Fibroblast of lung (primary cell): ENCODE measurements around the gene CCNK. TPM values are rescaled to one million over a fixed set of nuclear protein-coding genes. Genes with fewer than 3 reads are reported as not detected.
A peak's percentile ranks its signal among the peaks of the same experiment; 100 is the strongest.

ENCODE experiments used
- DNase-seq, 2 donors: peaks; one replicate each; pipeline versions ENCODE4 v3.0.0 to v3.0.0-alpha.2; 2010; ENCODE audit warnings: low read depth in 2 of 2
- H2AFZ ChIP-seq: 2 replicates; pipeline ENCODE4 v1.5.1; 2012; ENCODE audit warnings: low read length, control low read depth, inconsistent platforms
- H3K27ac ChIP-seq: 2 replicates; pipeline ENCODE4 v1.5.1; 2011; ENCODE audit warnings: low read length, control low read depth; ENCODE audit not compliant: insufficient read depth
- H3K27me3 ChIP-seq: 2 replicates; pipeline ENCODE4 v1.5.1; 2011; ENCODE audit warnings: mild to moderate bottlenecking, low read length; ENCODE audit not compliant: control insufficient read depth, insufficient read depth
- H3K36me3 ChIP-seq: 2 replicates; pipeline ENCODE4 v1.5.1; 2011; ENCODE audit warnings: low read length; ENCODE audit not compliant: control insufficient read depth, insufficient read depth
- H3K4me1 ChIP-seq: 2 replicates; pipeline ENCODE4 v1.5.1; 2011; ENCODE audit warnings: low read length; ENCODE audit not compliant: control insufficient read depth, insufficient read depth; ENCODE audit errors: extremely low read depth
- H3K4me2 ChIP-seq: 2 replicates; pipeline ENCODE4 v1.5.1; 2011; ENCODE audit warnings: low read length, control low read depth; ENCODE audit not compliant: insufficient read depth; ENCODE audit errors: extremely low read depth
- H3K4me3 ChIP-seq, 4 experiments: fragments of 200-600 bp in 1 of 4; sonication (generic) in 1 of 4; replicated peaks in 1 of 4; 2 replicates each; pipeline ENCODE4 v1.5.1; 2011 to 2016; ENCODE audit warnings: low read length in 4 of 4, low read depth in 3 of 4, mild to moderate bottlenecking in 3 of 4, control low read depth in 2 of 4, inconsistent platforms in 1 of 4, mixed read lengths in 1 of 4; ENCODE audit not compliant: insufficient read depth in 1 of 4; ENCODE audit errors: control extremely low read depth in 1 of 4
- H3K79me2 ChIP-seq: 2 replicates; pipeline ENCODE4 v1.5.1; 2012; ENCODE audit warnings: mild to moderate bottlenecking, low read length, inconsistent platforms; ENCODE audit not compliant: control insufficient read depth, insufficient read depth
- H3K9ac ChIP-seq: 2 replicates; pipeline ENCODE4 v1.5.1; 2011; ENCODE audit warnings: mild to moderate bottlenecking, low read length, control low read depth; ENCODE audit not compliant: insufficient read depth
- H3K9me3 ChIP-seq: 2 replicates; pipeline ENCODE4 v1.5.1; 2012; ENCODE audit warnings: low read depth, low read length; ENCODE audit not compliant: control insufficient read depth, insufficient read depth
- H4K20me1 ChIP-seq: 2 replicates; pipeline ENCODE4 v1.5.1; 2011; ENCODE audit warnings: low read length; ENCODE audit not compliant: control insufficient read depth, insufficient read depth; ENCODE audit errors: extremely low read depth
- EZH2 ChIP-seq: IDR thresholded peaks from 2 replicates; pipeline ENCODE4 v1.5.1; 2012; ENCODE audit warnings: low read length, control low read depth, mild to moderate bottlenecking; ENCODE audit errors: missing control alignments
- polyA plus RNA-seq, 2 donors: library from polyadenylated mRNA; depleted of rRNA in 1 of 2; stranded (reverse) in 1 of 2; unstranded in 1 of 2; fragments of >200 nt; gene quantifications; 2 replicates each; pipeline ENCODE4 v1.2.1, GENCODE V29; 2011 to 2012; ENCODE audit warnings: missing spikeins in 1 of 2
- total RNA-seq: library from RNA; depleted of rRNA; stranded (reverse); fragments of >200 nt; gene quantifications from 2 replicates; pipeline ENCODE4 v1.2.1, GENCODE V29; 2014
- TF ChIP-seq, protein P1 (sequence below), 2 donors: IDR thresholded peaks in 1 of 2; conservative IDR thresholded peaks in 1 of 2; 1 replicate in 1 of 2; 2 replicates in 1 of 2; pipeline ENCODE4 v1.5.1; 2011 to 2012; ENCODE audit warnings: low read length in 2 of 2, control low read depth in 1 of 2, inconsistent platforms in 1 of 2, low read depth in 1 of 2, mild to moderate bottlenecking in 1 of 2

CCNK gene
- total and polyA plus RNA-seq, 2 donors (not counting 1 experiment from before 2014, with no cell fraction given) = 7.3 to 51.0 TPM

DNA sequence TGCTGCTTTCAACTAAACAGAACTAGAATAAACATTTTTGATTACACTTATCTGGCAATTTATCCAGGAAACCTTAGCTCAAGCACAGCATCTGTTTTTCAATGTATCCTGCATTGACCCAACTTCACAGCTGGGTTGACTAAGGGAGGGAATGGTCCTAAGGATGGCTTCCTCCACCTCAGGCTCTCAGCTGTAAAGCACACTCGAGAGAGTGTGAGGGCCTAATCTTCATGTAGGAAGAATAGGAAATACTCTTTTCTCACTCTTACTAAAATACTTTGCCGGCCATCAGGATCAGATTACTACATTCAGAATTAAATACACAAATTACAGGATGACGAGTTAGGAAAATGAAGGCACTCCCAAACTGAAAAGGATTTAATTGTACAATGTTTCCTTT is 7.8 kb upstream of the CCNK start:
- peaks cover 65% of the 10 kb centered on the region for H3K79me2 ChIP-seq
- no peak overlapping the region for H2AFZ ChIP-seq
- H3K9me3 ChIP-seq = no peaks in the 10 kb centered on the region
- H3K36me3 ChIP-seq = no peaks in the 10 kb centered on the region
- no peaks in the 10 kb centered on the region for H4K20me1 ChIP-seq
- H3K27ac ChIP-seq = no peak overlapping the region
- H3K4me2 ChIP-seq = no peak overlapping the region
- no peaks in the 10 kb centered on the region for H3K27me3 ChIP-seq
- H3K9ac ChIP-seq = no peak overlapping the region
- no peak overlapping the region for H3K4me3 ChIP-seq
- TF ChIP-seq, protein P1, sequence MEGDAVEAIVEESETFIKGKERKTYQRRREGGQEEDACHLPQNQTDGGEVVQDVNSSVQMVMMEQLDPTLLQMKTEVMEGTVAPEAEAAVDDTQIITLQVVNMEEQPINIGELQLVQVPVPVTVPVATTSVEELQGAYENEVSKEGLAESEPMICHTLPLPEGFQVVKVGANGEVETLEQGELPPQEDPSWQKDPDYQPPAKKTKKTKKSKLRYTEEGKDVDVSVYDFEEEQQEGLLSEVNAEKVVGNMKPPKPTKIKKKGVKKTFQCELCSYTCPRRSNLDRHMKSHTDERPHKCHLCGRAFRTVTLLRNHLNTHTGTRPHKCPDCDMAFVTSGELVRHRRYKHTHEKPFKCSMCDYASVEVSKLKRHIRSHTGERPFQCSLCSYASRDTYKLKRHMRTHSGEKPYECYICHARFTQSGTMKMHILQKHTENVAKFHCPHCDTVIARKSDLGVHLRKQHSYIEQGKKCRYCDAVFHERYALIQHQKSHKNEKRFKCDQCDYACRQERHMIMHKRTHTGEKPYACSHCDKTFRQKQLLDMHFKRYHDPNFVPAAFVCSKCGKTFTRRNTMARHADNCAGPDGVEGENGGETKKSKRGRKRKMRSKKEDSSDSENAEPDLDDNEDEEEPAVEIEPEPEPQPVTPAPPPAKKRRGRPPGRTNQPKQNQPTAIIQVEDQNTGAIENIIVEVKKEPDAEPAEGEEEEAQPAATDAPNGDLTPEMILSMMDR (conservative IDR thresholded peaks at IDR 0.05 in 1 of 2, IDR thresholded peaks at IDR 0.05 in 1 of 2; ENCODE audit: low read depth in 1 of 2, low read length in 2 of 2) = no peak
- TF ChIP-seq EZH2 = no peak
- no peaks in the 10 kb centered on the region for H3K4me1 ChIP-seq
- DNase-seq = no peak

DNA sequence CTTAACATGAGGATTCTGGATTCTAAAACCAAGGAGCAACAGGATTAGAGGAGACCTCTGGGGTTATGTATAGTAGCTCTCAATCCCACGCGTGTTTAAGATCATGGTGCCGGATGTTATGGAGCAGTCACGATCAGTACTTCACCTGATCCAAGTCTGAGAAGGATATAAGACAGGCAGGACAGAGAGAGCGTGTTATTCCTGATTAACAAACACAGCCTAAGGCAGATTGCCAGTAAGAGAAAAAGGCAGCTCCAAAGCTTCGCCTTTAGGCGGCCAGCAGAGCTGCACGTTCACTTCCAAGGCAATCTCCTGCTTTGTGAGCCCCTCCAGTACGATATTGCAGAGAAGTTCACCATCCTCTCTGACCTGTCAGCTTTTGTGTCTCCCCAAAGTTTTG is 6.0 kb upstream of the CCNK start:
- Histone ChIP-seq H3K9me3 (no peaks in the 10 kb centered on the region), H2AFZ (no peak overlapping the region), H4K20me1 (no peaks in the 10 kb centered on the region), H3K4me3 (no peak overlapping the region), H3K36me3 (no peaks in the 10 kb centered on the region), H3K4me1 (no peaks in the 10 kb centered on the region), H3K9ac (no peak overlapping the region), H3K4me2 (peak overlapping the region; percentile 40), H3K27ac (no peak overlapping the region), H3K79me2 (peaks cover 70% of the 10 kb centered on the region), H3K27me3 (no peaks in the 10 kb centered on the region)
- TF ChIP-seq, protein P1 (conservative IDR thresholded peaks at IDR 0.05 in 1 of 2, IDR thresholded peaks at IDR 0.05 in 1 of 2; ENCODE audit: low read depth in 1 of 2, low read length in 2 of 2) = peak in 1 of 2 donors; percentile 4
- no peak for TF ChIP-seq EZH2
- DNase-seq = peak; percentile 16 to 32

DNA sequence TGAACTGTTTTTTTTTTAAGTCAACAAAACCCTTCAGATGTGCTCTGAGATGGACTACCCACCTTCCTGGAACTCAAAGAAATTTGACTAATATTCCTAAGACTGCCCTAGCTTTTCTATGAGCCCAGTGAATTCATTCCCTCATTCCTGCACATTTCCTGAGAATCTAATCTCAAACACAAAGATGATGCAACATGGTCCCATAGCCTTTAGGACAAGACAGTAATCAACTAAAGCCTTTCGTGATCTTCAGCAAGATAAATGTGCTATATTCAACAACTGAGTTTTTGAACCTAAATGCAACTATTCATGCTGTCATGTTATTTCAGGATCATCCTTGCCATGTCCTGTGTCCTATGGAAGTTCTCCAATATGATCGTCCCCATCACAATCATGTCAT is 5.5 kb upstream of the CCNK start:
- Histone ChIP-seq H3K36me3 (no peaks in the 10 kb centered on the region), H4K20me1 (no peaks in the 10 kb centered on the region), H2AFZ (no peak overlapping the region), H3K27me3 (no peaks in the 10 kb centered on the region), H3K9ac (no peak overlapping the region), H3K27ac (no peak overlapping the region), H3K9me3 (no peaks in the 10 kb centered on the region), H3K4me1 (no peaks in the 10 kb centered on the region), H3K4me3 (no peak overlapping the region), H3K4me2 (no peak overlapping the region), H3K79me2 (peaks cover 67% of the 10 kb centered on the region)
- no peak for TF ChIP-seq EZH2
- TF ChIP-seq, protein P1 (conservative IDR thresholded peaks at IDR 0.05 in 1 of 2, IDR thresholded peaks at IDR 0.05 in 1 of 2; ENCODE audit: low read depth in 1 of 2, low read length in 2 of 2) = no peak
- DNase-seq = no peak
